ENCODE results near the gene KATNA1.

Gene KATNA1

DNA sequence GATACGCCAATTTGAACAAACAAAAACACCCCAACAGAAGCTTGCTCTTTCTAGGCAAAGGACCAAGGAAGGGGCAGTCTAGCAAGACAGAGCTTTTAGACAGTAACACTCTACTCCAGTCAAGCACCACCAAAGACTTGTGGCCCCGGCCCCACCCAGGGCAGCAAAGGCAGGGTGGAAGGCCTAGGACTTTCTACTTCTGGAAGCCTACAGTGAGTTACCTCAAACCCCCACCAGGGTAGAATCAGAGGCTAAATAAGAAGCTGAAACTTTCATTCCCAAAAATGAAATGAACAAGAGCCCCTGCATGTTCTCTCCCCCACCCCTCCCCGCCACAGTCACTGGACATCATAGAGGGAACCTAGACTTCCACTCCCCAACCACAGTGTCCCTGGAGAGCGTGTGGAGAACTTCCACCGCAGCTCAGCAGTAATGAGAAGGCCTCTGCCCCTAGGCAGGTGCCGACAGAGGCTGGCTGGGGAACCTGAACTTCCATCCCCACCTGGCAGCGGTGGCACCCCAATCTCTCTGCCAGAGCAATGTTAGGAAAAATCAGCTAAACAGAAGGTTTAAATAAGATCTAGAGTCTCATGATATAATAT lies 40.0 kb downstream of the KATNA1 start:
- DNase-seq: no peak

- no peak for DNase-seq
Observed at GRCh38 chr6:149600508-149600907, 48.0 kb downstream of the KATNA1 start.

- DNase-seq: no peak
Observed at GRCh38 chr6:149593408-149593807, 55.1 kb downstream of the KATNA1 start.

DNA sequence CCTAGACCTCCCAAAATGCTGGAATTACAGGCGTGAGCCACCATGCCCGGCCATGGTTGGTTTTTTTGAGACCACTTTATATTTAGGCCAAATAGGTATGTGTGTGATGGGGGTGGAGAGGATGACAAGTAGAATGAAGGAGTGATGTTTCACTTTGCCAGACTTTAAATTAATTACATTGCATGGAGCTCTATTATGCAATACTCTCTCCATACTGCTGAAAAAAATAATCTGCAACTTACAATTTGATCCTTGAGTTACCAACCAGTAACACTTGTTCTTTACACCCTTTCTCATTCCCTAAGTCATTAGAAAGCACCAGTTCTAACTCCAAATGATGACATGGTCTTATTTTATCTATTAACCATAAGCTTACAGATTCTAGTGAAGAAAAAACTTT lies 55.5 kb downstream of the KATNA1 start:
- DNase-seq: no peak

DNA sequence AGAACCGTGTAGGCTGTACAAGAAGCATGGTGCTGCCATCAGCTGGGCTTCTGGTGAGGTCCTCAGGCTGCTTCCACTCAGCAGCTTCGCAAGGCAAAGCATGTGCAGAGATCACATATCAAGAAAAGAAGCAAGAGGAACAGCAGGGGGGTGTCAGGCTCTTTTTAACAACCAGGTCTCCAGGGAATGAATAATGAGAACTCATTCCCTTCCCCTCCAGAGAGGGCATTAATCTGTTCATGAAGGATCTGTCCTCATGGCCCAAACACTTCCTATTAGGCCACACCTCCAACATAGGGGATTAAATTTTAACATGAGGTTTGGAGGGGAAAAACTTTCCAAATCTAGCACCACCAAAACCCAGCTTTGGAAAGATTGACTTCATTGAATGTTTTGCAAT lies 62.4 kb downstream of the KATNA1 start:
- DNase-seq: no peak

- no peak for DNase-seq
Observed at GRCh38 chr6:149581349-149581748, 67.2 kb downstream of the KATNA1 start.

DNA sequence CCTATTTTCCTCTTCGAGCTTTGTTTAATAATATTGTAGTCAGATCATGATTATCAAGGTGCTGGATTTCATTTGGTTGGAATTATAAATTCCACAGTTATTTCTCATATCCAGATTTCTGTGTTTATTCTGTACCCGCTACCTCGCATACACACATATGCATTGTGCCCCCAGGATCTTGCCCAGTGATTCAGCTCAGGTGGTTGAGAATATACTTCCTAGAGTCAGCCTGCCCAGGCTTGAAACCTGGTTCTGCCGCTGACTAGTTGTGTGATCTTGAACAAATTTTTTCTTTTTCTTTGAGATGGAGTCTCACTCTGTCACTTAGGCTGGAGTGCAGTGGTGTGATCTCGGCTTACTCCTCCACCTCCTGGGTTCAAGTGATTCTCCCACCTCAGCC lies 67.6 kb downstream of the KATNA1 start:
- DNase-seq: no peak

- DNase-seq: no peak
Observed at GRCh38 chr6:149567945-149568585, 80.4 kb downstream of the KATNA1 start.

DNA sequence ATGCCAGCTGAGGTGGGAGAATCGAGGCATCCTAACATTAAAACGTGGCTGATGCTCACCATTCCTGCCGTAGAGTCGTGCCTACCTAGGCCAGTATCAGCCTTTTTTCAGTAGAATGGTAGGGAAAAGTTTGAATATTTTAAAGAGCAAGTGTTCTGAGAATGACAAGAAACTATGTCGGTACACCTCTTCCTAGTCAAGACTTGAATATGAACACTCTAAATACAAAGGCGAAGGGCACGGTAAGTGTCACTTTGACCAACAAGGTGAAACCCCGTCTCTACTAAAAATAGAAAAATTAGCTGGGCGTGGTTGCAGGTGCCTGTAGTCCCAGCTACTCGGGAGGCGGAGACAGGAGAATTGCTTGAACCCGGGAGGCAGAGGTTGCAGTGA lies 81.3 kb downstream of the KATNA1 start:
- DNase-seq: no peak

DNA sequence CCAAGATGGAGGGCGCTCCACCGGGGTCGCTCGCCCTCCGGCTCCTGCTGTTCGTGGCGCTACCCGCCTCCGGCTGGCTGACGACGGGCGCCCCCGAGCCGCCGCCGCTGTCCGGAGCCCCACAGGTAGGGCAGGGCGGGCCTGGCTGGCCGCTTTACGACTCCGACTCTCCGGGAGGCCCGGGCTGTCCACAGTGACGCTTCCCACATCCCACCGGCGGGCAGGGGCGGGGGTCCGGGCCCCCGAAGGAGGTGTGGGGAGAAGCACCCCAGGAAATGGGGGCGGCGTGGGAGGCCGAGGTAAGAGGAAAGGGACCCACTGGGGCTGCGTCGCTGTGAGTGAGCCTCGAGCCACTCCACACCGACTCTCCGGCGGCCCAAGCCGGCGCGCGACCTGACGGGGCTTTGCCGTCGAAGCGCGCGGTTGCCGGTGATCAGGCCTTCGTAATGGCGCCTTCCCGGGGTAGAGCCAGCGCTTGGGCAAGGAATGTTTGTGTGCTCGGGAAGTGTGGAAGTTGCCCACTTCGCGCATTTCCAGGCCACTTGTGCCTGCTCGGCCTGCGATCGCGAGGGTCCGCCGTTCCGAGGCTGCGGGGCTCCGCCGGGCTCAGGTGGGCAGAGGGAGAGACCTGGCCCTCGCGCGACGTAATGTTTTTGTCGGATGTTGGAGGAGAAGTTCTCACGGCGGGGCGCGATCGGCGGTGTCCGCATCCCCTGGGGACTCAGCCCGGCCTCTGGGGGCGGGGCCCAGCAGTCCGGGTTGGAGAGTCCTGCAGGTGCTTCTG lies 81.9 kb downstream of the KATNA1 start:
- peak; percentile 51 to 75 for DNase-seq

DNA sequence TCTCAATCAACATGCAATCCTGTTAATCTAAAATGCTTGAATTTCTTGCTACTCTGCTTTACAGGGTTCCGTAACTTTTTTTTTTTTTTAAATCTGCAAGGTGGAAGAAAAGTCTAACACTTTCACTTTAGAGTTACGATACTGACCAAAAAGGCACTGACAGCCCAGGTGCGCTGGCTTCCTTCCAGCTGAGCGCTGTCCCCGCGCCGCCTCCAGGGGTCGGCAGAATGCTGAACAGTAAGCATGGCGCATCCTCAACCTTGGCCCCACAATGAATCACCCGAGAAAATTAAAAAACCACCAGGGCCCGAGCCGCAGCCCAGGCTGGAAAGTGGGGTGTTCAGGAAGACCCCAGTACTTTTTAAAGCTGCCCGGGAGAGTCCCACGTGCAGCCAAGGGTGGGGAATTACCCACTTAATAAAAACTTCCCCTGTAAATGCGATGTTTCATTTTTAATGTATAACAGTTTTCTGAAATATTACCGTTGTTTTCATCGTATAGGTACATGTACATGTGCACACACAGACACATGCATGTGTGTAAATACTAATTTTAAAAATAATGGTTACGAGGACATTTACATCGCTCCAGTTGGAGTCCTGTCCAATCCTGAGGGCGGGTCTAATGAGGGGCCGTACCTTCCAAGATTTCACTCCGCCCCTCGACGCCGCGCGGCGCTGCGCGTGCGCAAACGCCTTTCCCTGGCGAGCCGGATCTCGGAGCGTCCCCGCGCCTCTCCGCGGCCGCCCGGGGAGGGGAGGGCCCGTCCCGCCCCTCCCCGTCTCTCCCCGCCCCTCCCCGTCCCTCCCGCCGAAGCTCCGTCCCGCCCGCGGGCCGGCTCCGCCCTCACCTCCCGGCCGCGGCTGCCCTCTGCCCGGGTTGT lies 82.7 kb downstream of the KATNA1 start, which contains the start of gene GINM1:
GINM1 (plus strand) TSS at position 849 of the 883 bp plus-strand sequence. CDS start 40 bp downstream, outside the sequence.
- DNase-seq: peak; percentile 82 to 95

DNA sequence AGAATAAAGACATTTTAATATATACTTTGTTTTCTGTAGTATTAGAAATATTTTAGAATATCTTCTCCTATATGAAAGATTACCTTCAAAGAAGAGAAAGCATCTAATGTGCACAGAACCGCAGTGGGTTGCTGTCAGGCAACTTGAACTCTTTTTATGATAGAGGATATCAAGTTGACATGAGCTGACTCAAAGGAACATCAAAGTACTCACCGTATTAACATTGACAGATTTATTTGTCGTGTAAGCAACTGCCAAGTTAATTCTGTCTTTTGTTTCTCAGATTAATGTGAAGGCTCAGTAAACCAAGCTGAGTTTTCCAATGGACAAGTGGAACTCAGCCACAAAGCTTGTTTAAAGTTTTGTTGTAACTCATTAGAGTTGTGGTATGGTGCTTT lies 84.6 kb downstream of the KATNA1 start:
- no peak for DNase-seq

DNA sequence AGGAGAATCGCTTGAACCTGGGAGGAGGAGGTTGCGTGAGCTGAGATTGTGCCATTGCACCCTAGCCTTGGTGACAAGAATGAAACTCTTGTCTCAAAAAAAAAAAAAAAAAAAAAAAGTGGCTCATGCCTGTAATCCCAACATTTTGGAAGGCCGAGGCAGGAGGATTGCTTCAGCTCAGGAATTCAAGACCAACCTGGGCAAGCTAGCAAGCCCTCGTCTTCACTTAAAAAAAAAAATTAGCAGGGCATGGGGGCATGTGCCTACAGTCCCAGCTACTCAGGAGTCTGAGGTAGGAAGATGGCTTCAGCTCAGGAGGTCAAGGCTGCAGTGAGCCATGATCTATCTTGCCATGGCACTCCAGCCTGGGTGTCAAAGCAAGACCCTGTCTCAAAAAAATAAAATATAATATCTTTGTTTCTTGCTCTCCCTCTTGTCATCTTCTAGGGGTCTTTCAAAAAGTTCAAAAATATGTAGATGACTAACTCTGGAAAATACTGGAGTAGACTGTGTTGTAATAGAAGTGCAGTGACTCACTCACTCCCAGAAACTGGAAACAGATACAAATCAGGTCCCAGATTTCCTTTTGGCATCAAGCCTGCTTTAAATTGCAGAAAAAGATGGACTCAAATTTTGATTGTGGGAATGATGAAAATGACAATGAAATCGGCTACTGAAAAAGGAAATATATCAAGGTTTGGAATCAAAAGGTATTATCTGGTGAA lies 85.1 kb downstream of the KATNA1 start:
- no peak for DNase-seq

DNA sequence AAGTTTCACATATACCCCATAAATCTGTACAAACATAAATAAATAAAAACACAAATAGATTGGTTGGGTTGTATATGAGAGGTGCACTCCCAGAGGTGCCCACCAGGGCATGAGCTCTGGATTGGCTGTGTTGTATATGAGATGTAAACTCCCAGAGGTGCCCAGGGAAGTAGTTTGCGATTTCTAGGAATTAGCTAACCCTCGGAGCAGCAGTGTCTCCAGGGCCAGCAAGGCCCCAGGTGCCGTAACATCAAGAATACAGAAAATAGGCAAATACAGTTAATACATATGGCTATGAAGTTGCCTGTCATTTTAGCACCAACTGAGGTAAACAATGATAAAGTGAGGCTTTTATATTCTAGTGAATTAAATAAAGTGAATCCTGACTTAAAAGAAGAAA lies 87.8 kb downstream of the KATNA1 start:
- DNase-seq: peak in 1 of 2 experiments; percentile 25

GRCh38 chr6:149559389-149559788 lies 89.1 kb downstream of the KATNA1 start:
- DNase-seq: no peak

GRCh38 chr6:149558029-149558428 lies 90.5 kb downstream of the KATNA1 start:
- no peak for DNase-seq

DNA sequence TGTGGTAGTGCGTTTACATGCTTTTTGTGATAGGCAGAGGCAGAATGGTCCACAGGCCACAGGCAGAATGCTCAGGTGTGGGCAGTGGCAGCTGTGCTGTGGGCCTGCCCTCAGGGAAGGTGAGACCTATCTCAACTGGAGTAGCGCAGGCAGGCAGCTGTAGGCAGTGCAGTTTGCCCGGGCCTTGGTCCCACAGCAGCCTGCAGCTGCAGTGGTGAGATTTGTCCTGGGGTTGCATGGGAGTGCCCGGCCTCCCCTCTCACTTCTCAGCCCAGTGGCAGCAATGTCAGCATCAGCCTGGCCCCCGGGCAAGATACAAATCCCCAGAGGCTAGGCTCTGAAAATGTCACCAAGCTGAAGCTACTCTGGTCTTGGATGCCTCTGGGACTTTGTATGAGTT lies 96.6 kb downstream of the KATNA1 start:
- no peak for DNase-seq

DNA sequence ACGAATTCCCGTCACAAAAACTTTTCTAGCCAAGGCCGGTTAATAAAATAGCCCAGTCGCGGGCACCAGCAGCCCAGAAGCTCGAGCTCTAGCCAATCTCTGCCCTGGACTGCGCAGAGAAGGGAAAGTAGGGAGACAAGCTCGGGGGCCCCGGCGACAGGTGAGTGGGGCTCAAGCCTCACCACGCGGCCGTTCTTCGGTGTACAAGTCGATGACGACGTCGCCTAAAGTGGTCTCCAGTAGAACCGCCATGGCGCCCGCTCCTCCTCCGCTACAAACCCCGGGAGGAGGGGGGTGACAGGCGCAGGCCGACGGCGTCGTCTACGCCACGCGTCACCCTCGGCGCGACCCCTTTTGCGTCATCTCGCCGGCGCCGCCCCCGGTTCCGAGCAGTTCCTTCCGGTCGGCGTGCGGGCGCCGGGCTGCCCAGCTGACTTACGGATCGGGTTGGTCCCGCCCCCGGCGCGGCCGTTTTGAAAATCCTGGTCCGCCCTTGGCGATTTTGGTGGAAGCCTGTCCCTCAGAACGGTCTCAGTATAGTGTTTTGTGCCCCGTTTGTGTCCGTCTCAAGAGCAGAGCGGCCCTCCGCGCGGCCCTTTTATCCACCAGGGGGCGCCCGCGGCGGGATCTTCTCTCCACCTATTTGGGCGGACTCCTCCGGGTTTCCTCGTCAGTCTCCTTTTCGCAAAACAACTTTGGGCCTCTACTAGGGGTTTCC lies 102.6 kb downstream of the KATNA1 start, which contains the start of gene PPIL4:
PPIL4 (minus strand) TSS at position 290 of the 718 bp plus-strand sequence; CDS start at position 252, 38 bp downstream.
- peak; percentile 75 to 96 for DNase-seq

GRCh38 chr6:149545258-149545753 lies 103.2 kb downstream of the KATNA1 start:
- DNase-seq: peak in 1 of 2 experiments; percentile 14
